ENCODE measurements around the gene UCK2. TPM values are rescaled to one million over a fixed set of nuclear protein-coding genes. Genes with fewer than 3 reads are reported as not detected.

UCK2 gene
- total RNA-seq, 1 experiment from 2014 or later: 67.2 TPM

- no peak for DNase-seq
Measured at GRCh38 chr1:165826565-165827267, 698 bp upstream of the UCK2 start.

GRCh38 chr1:165828103-165828668, 772 bp downstream of the UCK2 start:
- H3K9me3 Mint-ChIP-seq (ENCODE audit: unreplicated experiment): no peaks in the 10 kb centered on the region
- peak; percentile 57 to 68 for DNase-seq
- H3K27me3 Mint-ChIP-seq (ENCODE audit: insufficient read depth, unreplicated experiment): no peaks in the 10 kb centered on the region
- TSS peak; percentile 93 for BruUV-seq (replicated peaks)
- Histone ChIP-seq H3K27me3 (replicated peaks; ENCODE audit: control insufficient read depth, insufficient read depth, low read length) (no peaks in the 10 kb centered on the region), H3K4me3 (ENCODE audit: low read depth, low read length) (peak overlapping the region; percentile 93), H3K9me3 (no peaks in the 10 kb centered on the region), H3K4me1 (peaks cover 7% of the 10 kb centered on the region; the same call in 1 of the 2 replicates), H3K36me3 (ENCODE audit: control insufficient read depth, insufficient read depth, low read length) (no peaks in the 10 kb centered on the region)
- H3K36me3 Mint-ChIP-seq (ENCODE audit: insufficient read depth, unreplicated experiment): peaks cover 16% of the 10 kb centered on the region
- H3K27ac Mint-ChIP-seq (ENCODE audit: unreplicated experiment): peak overlapping the region; percentile 95
- peak overlapping the region; percentile 92 for H3K4me3 Mint-ChIP-seq (ENCODE audit: unreplicated experiment)
- H3K4me1 Mint-ChIP-seq (ENCODE audit: low read depth, unreplicated experiment): no peaks in the 10 kb centered on the region
- ChIA-PET POLR2A (interaction anchor here (1.4 kb wide), 1 partner anchor 59 kb away, joined by 11 read pairs; the partner anchor contains the start of gene TMCO1), CTCF (interaction anchor here (0.6 to 1.5 kb wide), 6 partner anchors 17 to 130 kb away, joined by 3 to 5 read pairs (median 4); no protein-coding TSS in a partner anchor)
- no peak for TF ChIP-seq CTCF (IDR thresholded peaks at IDR 0.05; ENCODE audit: insufficient read depth in 1 of 2, low read depth in 1 of 2, low read length in 1 of 2, severe bottlenecking in 1 of 2, unreplicated experiment in 1 of 2)
- intact Hi-C loops (cut with micrococcal nuclease; ENCODE audit: unreplicated experiment): loop anchor here (2.0 kb wide), 3 partner anchors 67 to 197 kb away; partner anchors contain the start of gene MGST3

More at GRCh38 chr1:165826565-165827267, 698 bp upstream of the UCK2 start:
- Mint-ChIP-seq H3K9me3 (ENCODE audit: unreplicated experiment) (no peaks in the 10 kb centered on the region), H3K4me1 (ENCODE audit: low read depth, unreplicated experiment) (no peaks in the 10 kb centered on the region), H3K27me3 (ENCODE audit: insufficient read depth, unreplicated experiment) (no peaks in the 10 kb centered on the region), H3K36me3 (ENCODE audit: insufficient read depth, unreplicated experiment) (peaks cover 16% of the 10 kb centered on the region), H3K27ac (ENCODE audit: unreplicated experiment) (peak overlapping the region; percentile 95), H3K4me3 (ENCODE audit: unreplicated experiment) (peak overlapping the region; percentile 92)
- no peaks in the 10 kb centered on the region for H3K27me3 ChIP-seq (replicated peaks; ENCODE audit: control insufficient read depth, insufficient read depth, low read length)
- H3K4me3 ChIP-seq (ENCODE audit: low read depth, low read length): peak overlapping the region; percentile 93
- no peaks in the 10 kb centered on the region for H3K9me3 ChIP-seq
- intact Hi-C loops (cut with micrococcal nuclease; ENCODE audit: unreplicated experiment): loop anchor here (1.0 kb wide), 1 partner anchor 57 kb away; no protein-coding TSS in a partner anchor
- no peak for TF ChIP-seq CTCF (IDR thresholded peaks at IDR 0.05; ENCODE audit: insufficient read depth in 1 of 2, low read depth in 1 of 2, low read length in 1 of 2, severe bottlenecking in 1 of 2, unreplicated experiment in 1 of 2)
- ChIA-PET POLR2A (interaction anchor here (1.1 kb wide), 1 partner anchor 58 kb away, joined by 3 read pairs; the partner anchor contains the start of gene TMCO1), CTCF (interaction anchor here (0.6 kb wide), 1 partner anchor 179 kb away, joined by 3 read pairs; no protein-coding TSS in a partner anchor)
- H3K36me3 ChIP-seq (ENCODE audit: control insufficient read depth, insufficient read depth, low read length): no peaks in the 10 kb centered on the region
- no TSS peak for BruUV-seq (replicated peaks)
- peaks cover 7% of the 10 kb centered on the region; the same call in 1 of the 2 replicates for H3K4me1 ChIP-seq

- no peak for TF ChIP-seq CTCF (IDR thresholded peaks at IDR 0.05; ENCODE audit: insufficient read depth in 1 of 2, low read depth in 1 of 2, low read length in 1 of 2, severe bottlenecking in 1 of 2, unreplicated experiment in 1 of 2)
- CTCF ChIA-PET: interaction anchor here (0.6 to 1.5 kb wide), 8 partner anchors 16 to 227 kb away, joined by 3 to 5 read pairs (median 4); partner anchors contain the start of gene TMCO1
- TSS peak; percentile 40 for BruUV-seq (replicated peaks)
- peaks cover 7% of the 10 kb centered on the region; the same call in 1 of the 2 replicates for H3K4me1 ChIP-seq
- Mint-ChIP-seq H3K4me1 (ENCODE audit: low read depth, unreplicated experiment) (no peaks in the 10 kb centered on the region), H3K36me3 (ENCODE audit: insufficient read depth, unreplicated experiment) (peaks cover 16% of the 10 kb centered on the region), H3K27ac (ENCODE audit: unreplicated experiment) (peak overlapping the region; percentile 95), H3K9me3 (ENCODE audit: unreplicated experiment) (no peaks in the 10 kb centered on the region), H3K4me3 (ENCODE audit: unreplicated experiment) (peak overlapping the region; percentile 92), H3K27me3 (ENCODE audit: insufficient read depth, unreplicated experiment) (no peaks in the 10 kb centered on the region)
- POLR2A ChIA-PET: interaction anchor here (1.4 kb wide), 1 partner anchor 60 kb away, joined by 11 read pairs; the partner anchor contains the start of gene TMCO1
- H3K9me3 ChIP-seq: no peaks in the 10 kb centered on the region
- H3K27me3 ChIP-seq (replicated peaks; ENCODE audit: control insufficient read depth, insufficient read depth, low read length): no peaks in the 10 kb centered on the region
- DNase-seq: peak; percentile 75 to 77
- H3K4me3 ChIP-seq (ENCODE audit: low read depth, low read length): peak overlapping the region; percentile 93
- intact Hi-C loops (cut with micrococcal nuclease; ENCODE audit: unreplicated experiment): loop anchor here (1.0 to 2.0 kb wide), 4 partner anchors 66 to 198 kb away; partner anchors contain the start of gene MGST3
- no peaks in the 10 kb centered on the region for H3K36me3 ChIP-seq (ENCODE audit: control insufficient read depth, insufficient read depth, low read length)
Measured at GRCh38 chr1:165828669-165829329, 1.4 kb downstream of the UCK2 start.
